Kidney capillary endothelial cell (primary cell): ENCODE measurements around the gene KLHL11.
"Not testable (repeated sequence)": the region's sequence is repeated elsewhere in the genome, so short reads cannot be mapped to it uniquely, and the experiment has no call there.

Experiments
- DNase-seq: peaks from one replicate; pipeline ENCODE4 v3.0.0-alpha.2; 2018; ENCODE audit warnings: low spot score

KLHL11 gene

DNA sequence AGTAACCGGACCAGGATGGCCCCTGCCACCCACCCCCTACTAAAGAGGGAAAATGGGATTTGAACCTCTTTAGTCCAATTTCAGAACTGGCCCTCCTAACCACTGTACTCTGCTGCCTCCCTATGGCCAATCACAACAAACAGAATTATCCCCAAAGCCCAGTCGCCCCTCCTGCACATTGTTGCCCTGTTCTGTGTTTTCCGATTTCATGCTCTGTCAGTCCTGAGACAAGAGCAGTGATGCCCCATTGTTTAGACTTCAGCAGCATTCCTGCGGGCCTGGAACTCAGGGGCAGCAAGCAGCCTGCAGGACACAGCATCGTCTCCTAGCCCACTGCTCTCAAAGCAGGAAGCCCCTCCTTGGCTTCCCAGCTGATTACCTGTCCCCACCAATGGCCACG is 20.5 kb upstream of the KLHL11 start:
- no peak for DNase-seq

DNA sequence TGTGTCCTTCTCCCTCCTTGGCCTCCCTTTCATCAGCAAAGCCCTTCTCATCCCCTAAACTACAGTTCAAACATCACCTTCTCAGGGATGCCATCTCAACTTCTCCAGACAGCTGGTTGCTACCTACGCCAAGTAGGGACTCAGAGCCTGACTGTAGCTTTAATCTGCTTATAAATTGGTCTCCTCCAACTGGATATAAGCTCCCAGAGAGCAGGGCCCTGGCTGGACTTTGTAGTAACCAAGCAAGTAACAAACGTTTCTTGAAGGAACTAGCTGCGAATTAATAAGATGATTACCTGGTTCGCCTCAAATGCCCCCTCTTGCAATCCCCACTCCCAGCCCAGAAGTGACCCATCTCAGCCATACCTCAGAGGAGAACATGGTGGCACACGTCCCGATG is 17.5 kb upstream of the KLHL11 start:
- DNase-seq: no peak

DNA sequence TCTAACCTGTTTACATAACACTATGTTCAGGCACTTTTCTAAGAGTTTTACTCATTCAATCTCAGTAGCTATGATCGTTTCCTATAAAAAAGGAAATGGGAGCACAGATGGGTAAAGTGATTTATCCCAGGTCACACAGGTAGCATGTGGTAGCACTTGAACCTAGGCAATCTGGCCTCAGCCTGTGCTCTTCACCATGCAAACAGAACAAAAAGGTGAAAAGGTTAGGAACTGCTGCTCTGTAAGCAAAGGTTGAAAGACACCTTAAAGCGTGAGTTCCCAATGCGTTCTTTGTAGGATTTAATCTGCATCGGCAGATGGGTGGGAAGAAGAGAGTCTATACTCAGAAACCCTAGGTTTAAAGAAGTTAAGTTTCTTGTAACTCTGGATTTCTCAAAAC is 14.9 kb upstream of the KLHL11 start:
- no peak for DNase-seq

DNA sequence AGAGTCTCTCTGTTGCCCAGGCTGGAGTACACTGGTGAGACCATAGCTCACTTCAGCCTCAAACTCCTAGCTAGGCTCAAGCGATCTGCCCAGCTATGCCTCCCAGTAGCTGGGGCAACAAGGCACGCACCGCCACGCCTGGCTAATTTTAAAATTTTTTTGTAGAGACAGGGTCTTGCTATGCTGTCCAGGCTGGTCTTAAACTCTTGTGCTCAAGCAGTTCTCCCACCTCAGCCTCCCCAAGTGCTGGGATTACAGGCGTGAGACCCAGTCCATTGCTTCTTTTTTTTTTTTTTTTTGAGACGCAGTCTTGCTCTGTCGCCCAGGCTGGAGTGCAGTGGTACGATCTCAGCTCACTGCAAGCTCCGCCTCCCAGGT is 9.1 kb upstream of the KLHL11 start:
- DNase-seq: not testable (repeated sequence)

DNA sequence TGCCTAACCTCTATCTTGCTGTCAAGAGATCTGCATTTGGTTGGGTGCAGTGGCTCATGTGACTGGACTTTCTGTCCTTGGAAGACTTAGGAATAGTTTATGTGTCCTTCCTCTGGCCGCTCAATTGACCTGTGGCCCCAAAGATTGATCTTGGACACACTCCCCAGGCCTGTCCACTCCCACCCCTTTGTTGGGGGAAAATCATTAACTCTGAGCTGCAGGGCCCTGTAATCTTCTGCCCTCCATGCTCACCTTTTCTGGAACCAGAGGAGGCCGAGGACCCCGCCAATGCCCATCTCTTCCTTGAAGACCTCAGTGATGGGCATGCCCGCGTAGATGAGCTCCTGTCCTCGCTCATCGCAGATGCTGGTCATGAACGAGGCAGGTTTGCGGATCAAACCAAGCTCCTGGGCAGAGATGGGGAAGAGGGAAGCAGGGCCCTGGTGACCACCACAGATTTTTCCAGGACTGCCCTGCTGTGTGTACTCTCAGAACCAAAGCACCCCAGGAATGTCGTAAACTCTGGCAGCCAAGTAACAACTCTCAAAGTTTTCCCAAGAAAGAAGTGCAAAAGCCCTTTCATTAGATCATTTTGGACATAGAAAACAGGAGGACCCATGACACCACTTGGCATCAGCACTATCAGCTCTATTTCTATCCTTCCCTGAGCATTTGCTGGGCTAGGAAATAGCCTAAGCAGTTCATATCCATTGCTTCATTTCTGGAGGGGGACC is 8.5 kb upstream of the KLHL11 start:
- no peak for DNase-seq

DNA sequence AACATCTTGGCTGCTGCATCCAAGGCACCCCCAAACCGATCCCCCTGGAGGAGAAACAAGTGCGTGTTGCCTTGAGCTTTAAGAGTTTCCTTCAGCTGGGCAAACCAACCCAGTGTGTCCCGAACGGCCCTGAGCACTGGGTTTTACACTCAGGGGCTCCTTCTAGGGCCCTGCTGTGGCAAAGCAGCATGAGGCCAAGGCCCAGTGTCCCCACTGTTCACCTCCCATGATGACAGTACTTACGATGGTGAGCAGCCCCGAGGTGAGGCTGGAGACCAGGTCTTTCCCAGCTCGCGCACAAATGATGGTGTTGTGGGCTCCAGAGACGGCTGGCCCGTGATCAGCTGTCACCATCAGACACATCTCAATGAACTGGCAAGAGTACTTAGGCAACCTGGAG is 6.6 kb upstream of the KLHL11 start:
- DNase-seq: no peak

DNA sequence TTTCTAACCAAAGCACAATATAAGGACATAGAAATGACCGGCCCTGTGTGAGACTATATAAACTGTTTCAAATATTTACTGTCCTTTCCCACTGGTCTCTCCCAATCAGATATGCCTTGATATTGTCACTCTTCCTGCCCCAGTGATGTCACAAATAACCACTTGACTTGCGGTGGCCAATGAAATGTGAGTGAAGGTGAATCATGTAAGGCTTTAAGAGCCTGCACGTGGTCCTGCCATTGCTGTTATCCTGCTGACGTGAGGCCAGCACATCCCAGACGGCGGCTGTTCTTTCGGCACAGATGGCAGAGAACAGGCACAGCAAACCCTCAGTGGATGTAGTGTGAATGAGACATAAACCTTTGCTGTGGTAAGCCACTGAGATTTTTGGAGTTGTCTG is 5.4 kb upstream of the KLHL11 start:
- DNase-seq: no peak

DNA sequence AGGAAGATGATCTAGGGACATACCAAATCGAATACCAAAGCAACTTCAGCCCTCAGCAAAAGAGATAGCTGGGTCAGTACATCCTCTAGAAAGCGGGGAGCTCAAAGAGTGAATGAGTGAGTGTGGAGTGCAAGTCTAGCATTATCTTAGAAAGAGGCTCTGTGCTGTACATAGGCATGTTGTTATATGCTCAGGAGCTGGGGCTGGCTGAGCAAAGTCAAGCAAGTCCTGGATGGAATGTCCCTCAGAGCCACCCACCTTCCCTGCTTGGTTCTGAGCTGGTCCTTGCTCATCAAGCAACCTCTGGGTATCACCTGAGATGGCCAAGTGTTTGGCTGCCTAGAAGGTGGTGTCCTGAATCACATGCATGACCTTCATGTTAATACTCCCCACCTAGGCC is 4.9 kb upstream of the KLHL11 start:
- DNase-seq: no peak

DNA sequence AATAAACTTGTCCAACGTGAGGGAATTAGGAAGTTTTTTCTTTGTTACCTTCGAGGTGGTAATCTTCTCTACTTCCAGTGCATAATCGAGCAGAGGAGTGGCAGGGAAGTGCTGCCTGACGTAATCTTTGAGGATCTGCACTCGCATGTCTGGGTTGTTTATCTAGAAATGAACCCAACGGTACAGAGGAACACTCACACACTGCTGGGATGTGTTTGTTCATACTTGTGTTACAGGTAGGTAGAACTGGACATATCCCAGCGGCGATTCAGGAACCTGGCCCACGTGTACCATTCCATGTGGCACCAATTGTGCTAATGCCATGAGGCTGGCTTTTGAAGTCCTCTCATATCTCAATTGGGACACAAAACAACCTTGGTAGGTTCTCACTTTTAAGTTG is 4.2 kb upstream of the KLHL11 start:
- DNase-seq: no peak

DNA sequence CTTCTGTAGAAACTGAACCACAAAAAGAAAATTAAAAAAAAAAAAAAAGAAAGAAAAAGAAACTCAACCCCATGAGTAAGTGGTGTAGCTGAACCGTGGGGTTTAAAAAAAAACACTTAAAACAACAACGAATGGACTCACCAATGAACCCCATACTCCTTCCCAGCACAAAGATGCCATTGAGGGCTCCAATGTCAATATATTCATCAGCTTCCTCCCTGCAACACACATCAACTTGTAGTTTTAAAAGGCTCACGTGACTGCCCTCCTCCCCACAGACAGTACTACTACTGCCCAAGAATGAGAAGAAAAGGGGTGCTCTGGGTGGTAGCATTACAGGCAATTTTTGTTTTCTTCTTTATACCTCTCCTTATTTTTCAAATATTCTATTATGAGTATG is 3.3 kb upstream of the KLHL11 start:
- DNase-seq: no peak

DNA sequence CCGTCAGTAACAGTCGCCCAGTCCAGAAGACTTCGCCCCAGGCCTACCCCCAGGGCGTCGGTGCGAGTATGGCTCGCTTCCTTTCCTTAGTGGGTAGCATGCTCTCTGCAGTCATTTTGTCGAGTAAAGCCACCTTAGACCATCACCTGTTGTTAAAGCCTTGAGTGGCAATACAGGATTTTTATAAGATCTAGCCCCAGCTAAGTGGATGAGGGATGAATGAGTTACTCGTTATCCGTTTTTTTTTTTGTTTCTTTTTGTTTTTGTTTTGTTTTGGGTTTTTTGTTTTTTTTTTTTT is 322 bp upstream of the KLHL11 start:
- DNase-seq: no peak

DNA sequence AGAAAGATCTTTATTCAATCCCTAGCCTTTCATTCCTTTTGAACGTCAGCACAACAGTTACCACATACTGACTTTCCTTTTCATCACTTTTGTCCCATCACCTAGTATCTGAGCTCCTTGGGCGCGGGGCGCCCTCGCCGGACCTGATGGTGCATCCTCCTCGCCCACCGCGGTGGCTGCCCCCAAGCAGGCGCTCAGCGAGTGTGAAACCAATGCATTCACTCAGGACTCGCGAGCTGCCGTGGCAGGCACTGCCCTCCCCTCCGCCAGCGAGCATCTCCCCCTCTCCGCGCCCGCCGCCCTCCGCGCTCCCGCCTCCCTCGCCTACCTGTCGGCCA is 756 bp downstream of the KLHL11 start:
- DNase-seq: peak; percentile 10

DNA sequence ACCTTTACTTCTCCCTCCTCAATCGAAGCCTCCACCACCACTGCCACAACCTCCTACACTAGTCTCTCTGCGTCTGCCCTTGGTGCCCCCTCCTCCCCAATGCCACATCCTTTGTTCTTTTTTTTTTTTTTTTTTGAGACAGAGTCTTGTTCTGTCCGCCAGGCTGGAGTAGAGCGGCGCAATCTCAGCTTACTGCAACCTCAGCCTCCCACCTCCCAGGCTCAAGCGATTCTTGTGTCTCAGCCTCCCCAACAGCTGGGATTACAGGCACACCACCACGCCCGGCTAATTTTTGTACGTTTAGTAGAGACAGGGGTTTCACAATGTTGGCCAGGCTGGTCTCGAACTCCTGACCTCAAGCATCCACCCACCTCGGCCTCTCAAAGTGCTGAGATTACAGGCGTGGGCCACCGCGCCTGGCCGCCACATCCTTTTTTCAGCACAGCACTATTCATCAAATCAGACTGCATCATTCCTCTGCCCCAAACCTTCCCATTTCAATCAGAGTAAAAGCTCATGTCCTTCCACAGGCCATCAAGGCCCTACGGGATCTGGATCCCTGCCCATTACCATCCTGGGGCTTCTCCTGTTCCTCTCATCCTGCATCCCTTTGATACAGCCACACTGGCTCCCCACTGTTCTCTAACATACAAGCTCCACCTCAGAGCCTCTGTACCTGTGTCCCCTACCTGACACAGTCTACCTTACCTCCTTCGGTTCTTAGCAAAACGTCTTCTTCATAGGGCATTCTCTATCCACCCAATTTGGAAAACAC is 2.0 kb downstream of the KLHL11 start:
- no peak for DNase-seq

DNA sequence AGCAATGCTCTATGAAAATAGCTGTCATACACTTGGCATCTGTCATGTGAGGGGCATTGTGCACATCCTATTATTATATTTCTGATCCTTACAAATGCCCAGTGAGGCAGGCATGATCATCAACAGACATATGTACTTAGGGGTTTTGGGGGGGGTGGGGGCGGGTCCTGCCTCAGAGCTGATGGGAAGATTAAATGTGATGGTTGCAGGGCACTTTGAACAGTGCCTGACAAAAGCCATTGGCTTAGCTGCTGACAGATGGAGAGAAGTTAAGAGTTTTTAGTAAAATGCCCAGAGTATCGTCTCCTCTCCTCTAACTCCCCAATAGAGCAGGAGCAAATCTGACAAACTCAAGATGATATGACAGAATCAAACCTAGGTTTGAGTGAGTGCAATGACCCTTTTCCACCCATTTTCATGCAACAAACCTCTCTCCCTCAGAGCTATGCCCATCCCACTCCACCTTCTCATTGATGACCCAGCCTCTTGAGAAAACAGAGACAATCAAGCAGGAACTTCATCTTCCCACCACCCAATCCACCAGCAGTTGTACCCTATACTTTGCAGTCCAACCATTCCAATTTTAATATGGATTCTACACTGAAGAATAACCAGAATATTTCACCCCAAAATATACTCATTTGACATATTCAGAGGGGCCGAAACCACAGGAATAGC is 4.8 kb downstream of the KLHL11 start:
- DNase-seq: no peak

DNA sequence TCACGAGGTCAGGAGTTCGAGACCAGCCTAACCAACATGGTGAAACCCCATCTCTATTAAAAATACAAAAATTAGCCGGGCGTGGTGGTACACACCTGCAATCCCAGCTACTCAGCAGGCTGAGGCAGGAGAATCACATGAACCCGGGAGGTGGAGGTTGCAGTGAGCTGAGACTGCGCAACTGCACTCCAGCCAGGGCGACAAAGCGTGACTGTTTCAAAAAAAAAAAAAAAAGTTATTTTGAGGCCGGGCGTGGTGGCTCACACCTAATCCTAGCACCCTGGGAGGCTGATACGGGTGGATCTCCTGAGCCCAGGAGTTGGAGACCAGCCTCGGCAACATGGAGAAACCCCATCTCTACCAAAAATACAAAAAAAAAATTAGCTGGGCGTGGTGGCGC is 13.8 kb downstream of the KLHL11 start:
- DNase-seq: not testable (repeated sequence)

DNA sequence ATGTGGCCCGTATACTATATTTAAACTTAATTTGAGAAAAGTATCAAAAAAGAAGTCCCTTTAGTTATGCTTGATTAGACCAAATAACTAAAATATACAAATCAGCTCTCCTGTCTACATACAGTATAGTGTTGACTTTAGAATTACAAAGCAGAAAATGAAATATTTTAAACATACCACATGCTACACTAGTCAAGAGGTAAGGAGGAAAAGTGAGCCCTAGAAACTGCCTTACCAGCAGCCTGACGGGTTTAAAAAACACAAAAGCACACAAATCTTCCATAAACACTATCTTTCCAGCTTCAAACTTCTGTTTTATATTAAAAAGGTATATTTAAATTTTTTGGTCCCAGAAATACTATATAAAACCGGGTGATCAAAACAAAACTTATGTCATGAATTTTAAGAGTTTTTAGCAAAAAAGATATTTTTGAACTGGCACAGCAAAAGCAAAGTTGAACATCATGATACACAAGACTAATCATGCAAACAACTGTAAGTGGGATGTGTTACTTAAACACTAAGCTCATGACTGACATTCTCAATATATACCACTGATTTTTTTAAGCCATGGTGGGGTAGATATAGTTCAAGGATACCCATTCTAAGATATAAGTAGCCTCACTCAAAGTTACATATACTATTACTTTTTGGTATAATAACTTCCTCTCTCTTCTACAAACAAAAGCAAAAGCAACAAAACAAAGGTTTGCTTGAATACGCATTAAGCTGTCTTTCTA is 15.8 kb downstream of the KLHL11 start:
- DNase-seq: no peak

DNA sequence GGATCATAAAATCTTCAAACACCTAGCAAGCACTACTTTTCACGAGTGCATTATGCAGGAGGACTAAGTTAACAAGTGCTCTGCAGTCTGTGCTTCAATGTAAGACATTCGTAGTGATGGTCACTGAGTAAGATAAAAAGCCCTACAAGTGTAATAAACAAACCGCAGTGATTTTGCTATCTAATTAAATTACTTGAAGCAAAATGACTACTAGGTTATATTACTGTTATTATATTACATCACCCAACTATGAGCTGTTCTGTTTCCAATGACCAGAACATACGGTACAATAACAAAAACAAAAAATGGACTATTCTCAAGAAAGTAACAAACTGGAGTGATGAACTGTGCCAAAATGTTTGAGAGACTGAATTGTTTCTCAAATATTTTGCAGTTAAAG is 16.4 kb downstream of the KLHL11 start:
- DNase-seq: no peak

DNA sequence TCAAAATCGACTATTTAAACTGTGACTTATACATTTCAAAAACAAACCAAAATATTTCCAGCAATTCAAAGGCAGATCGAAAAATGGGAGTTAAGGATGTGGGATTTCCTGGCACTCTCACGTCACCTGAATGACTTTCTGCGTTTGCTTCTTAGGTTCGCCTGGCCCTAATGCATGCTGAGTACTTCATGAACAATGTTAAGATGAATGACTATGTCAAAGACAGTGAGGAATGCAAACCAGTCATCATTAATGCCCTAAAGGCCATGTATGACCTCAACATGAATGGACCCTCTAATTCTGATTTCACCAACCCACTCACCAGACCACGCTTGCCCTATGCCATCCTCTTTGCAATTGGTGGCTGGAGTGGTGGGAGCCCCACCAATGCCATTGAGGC is 20.3 kb downstream of the KLHL11 start:
- DNase-seq: no peak

DNA sequence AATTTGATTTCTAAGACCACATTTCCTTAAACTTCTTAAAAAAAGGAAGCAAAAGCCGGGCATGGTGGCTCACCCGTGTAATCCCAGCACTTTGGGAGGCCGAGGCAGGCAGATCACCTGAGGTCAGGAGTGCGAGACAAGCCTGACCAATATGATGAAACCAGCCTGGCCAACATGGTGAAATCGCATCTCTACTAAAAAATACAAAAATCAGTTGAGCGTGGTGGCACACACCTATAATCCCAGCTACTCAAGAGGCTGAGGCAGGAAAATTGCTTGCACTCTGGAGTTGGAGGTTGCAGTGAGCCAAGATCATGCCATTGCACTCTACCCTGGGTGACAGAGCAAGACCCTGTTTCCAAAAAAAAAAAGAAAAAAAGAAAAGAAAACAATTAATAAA is 24.4 kb downstream of the KLHL11 start:
- DNase-seq: not testable (repeated sequence)

DNA sequence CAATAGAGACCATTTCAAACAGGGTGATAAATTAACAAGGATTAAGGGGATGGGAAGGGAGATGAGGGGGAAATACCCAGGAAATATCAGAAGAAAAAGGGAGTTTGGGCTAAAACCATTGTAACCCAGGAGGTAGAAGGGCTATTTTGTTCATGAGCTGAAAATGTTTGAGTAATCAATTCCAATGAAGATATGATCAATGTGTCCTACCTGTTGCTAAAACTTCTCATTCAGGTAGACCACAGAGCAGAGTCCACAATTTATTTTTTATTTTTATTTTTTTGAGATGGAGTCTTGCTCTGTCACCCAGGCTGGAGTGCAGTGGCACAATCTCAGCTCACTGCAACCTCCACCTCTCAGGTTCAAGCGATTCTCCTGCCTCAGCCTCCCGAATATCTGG is 25.8 kb downstream of the KLHL11 start:
- DNase-seq: not testable (repeated sequence)

DNA sequence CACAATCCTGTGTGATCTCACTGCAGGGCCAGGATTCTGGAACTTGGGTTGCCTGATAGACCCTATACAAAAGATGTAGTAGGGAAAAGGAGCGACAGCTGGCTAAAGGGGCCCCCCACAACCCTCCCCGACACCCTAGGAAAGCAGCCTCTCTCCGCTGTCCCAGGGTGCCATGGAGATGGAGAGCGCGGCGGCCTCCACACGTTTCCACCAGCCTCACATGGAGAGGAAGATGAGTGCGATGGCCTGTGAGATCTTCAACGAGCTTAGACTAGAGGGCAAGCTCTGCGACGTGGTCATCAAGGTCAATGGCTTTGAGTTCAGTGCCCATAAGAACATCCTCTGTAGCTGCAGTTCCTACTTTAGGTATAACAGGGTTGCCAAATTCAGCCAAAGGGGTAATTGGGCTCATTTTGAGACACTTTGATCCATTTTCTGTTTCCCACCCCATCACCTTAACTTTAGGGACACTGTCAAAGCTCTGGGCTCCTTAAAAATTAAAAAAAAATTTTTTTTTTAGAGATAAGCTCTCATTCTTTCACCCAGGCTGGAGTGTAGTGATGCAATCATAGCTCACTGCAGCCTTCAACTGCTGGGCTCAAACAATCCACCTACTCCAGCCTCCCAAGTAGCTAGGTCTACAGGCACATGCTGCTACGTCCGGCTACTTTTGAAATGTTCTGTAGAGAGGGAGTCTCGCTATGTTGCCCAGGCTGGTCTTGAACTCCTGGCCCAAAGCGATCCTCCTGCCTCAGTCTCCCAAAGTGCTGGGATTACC is 27.3 kb downstream of the KLHL11 start, which contains the start of gene KLHL10:
TSS of gene KLHL10 (plus strand) at position 65 of the 778 bp plus-strand sequence. CDS start at position 173, 108 bp downstream.
- DNase-seq: no peak
